ENCODE data around the gene SGSH.
"Not testable (repeated sequence)": the region's sequence is repeated elsewhere in the genome, so short reads cannot be mapped to it uniquely, and the experiment has no call there.

The SGSH gene

GRCh38 chr17:80220054-80220735, at the start of gene SGSH, which contains the start of gene SLC26A11:
TSS of gene SGSH (minus strand) at chr17:80220333. CDS start at chr17:80220313, 20 bp downstream.
TSS of gene SLC26A11 (plus strand) at chr17:80220427. CDS start at chr17:80221561, 1,134 bp downstream.
- DNase-seq (ENCODE audit: low spot score), result peak; percentile 99

- DNase-seq (ENCODE audit: low spot score), result no peak
Measured at GRCh38 chr17:80269405-80269807, 49.3 kb upstream of the SGSH start.

- no peak for DNase-seq (ENCODE audit: low spot score)
Measured at GRCh38 chr17:80268427-80268826, 48.3 kb upstream of the SGSH start.

DNA sequence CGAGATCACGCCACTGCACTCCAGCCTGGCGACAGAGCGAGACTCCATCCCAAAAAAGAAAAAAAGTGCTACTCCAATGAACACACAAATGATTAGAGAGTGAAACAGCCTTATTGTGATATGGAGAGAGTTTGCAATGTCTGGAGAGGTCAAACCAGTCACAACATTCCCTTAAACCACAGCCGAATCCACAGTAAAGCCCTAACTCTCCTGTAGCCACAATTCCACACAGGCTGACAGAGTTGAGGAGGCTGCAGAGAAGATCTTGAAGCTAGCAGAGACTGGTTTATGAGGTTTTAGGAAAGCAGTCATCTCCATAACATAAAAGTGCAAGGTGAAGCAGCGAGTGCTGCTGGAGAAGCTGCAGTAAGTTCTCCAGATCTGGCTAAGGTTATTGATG, 47.3 kb upstream of the SGSH start:
- DNase-seq (ENCODE audit: low spot score), result no peak

GRCh38 chr17:80265205-80266068, 45.3 kb upstream of the SGSH start:
- no peak for DNase-seq (ENCODE audit: low spot score)

- DNase-seq (ENCODE audit: low spot score), result no peak
Measured at GRCh38 chr17:80264205-80265075, 44.3 kb upstream of the SGSH start.

- peak; percentile 61 for DNase-seq (ENCODE audit: low spot score)
Measured at GRCh38 chr17:80263253-80264204, 43.4 kb upstream of the SGSH start.

DNA sequence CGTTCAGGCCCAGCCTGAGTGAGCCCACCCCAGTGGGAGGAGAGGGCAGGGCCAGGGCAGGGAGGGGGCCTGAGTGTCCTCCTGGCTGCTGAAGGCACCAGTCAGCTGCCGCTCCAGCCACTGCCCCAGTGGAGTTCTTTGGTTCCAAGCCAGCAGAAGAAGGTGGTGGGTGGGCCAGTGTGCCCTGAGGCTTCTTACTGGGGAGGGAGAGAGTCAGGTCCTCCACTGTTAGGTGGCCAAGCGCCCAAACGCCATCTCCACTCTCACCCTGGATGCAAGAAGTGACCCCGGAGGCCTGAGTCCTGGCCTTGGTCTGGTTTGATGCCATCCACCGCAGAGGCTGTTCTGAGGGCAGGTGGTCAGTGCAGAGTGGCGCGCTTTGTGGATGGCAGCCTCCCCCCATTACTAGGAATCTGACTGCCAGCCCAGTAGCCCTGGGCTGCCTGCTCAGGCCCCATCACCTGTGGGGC, 42.7 kb upstream of the SGSH start:
- DNase-seq (ENCODE audit: low spot score), result no peak

DNA sequence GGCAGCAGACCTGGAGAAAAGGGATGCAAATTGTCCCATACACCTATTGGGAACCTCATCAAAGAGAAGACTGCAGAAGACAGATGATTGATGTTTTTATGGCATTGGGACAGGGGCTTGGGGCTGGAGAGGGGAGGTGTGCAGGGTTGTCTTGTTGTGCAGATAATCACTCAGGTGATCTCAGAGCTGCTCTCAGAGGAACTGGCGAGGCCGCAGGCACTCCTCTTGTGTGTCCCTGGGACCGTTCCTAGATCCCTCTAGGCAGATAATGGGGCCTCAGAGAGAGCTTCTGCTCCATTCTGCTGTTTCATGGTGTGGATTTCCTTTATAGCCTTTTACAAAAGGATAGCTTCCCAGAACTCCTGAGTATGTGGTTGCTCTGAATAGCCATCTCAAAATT, 42.2 kb upstream of the SGSH start:
- DNase-seq (ENCODE audit: low spot score), result no peak

DNA sequence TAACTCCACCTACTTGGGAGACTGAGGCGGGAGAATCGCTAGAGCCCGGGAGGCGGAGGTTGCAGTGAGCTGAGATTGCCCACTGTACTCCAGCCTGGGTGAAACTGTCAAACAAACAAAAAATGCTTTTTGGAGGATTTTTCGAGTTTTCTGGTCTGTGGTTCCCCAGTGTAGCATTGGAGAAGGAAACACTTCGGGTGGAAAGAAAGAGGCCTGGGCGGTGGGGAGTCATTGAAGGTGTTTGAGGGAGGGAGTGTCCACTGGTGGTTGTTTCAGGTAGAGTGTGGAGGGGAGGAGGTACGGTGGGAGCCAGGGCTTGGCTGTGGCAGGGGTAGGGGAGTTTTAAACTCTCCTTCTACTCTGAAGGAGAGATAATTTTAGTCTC, 41.8 kb upstream of the SGSH start:
- no peak for DNase-seq (ENCODE audit: low spot score)

- DNase-seq (ENCODE audit: low spot score), result peak; percentile 64
Measured at GRCh38 chr17:80261159-80261894, 41.2 kb upstream of the SGSH start.

GRCh38 chr17:80260791-80261158, 40.6 kb upstream of the SGSH start, which contains the start of gene RNF213:
TSS of gene RNF213 (plus strand) at chr17:80260852. CDS start at chr17:80263682, 2,830 bp downstream.
- DNase-seq (ENCODE audit: low spot score), result peak; percentile 92

- peak; percentile 98 for DNase-seq (ENCODE audit: low spot score)
Measured at GRCh38 chr17:80260069-80260535, 40.0 kb upstream of the SGSH start.

DNA sequence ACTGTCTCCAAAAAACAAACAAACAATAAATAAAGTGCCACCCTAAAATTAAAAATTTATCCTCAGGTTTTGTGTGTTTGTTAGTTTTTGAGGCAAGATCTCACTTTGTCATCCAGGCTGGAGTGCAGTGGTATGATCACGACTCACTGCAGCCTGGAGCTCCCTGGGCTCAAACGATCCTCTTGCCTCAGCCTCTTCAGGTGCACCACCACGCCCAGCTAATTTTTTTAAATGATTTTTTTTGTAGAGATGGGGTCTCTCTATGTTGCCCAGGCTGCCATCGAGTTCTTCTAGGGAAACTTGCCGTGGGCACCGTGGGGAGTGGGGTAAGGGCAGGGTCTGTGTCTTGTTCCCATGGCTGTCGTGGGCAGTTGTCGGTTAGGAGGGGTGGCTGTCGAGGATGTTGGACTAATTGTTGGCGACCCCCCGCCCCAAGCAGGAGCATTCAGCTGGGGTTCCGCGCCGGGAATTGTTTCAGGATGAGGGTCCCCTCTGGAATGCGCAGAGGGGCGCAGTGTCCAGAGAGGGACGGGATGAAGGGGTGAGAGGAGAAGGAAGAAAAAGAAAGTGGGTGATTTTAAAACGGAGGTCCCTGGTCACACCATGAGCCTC, 39.4 kb upstream of the SGSH start:
- no peak for DNase-seq (ENCODE audit: low spot score)

- not testable (repeated sequence) for DNase-seq (ENCODE audit: low spot score)
Measured at GRCh38 chr17:80258296-80258695, 38.2 kb upstream of the SGSH start.

DNA sequence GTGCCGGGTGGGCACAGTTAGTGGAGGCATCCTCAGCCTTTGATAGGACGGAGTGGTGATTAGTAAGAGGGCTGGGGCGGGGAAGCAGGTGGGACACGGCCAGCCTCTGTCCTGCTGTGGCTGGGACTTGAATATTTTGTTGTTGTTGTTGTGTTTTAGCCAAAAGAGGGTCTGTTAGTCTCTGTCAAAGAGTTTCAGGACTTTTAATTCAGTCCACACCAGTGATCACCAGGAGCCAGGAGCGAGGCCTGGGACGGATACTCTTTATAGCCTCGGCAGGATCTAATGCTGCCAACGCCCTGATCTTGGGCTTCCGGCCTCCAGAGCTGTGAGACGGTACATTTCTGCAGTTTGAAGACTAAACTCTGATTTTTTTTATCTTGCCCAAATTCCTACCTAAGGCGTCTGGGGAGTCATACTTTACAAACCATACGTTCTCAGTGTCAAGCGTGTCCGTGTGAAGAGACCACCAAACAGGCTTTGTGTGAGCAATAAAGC, 37.6 kb upstream of the SGSH start:
- no peak for DNase-seq (ENCODE audit: low spot score)

- no peak for DNase-seq (ENCODE audit: low spot score)
Measured at GRCh38 chr17:80256034-80256350, 35.9 kb upstream of the SGSH start.

- peak; percentile 87 for DNase-seq (ENCODE audit: low spot score)
Measured at GRCh38 chr17:80254396-80255251, 34.5 kb upstream of the SGSH start.
